ENCODE results near the gene INVS. TPM values are rescaled to one million over a fixed set of nuclear protein-coding genes. Genes with fewer than 3 reads are reported as not detected.
A peak's percentile ranks its signal among the peaks of the same experiment; 100 is the strongest.
"Not testable (repeated sequence)": the region's sequence is repeated elsewhere in the genome, so short reads cannot be mapped to it uniquely, and the experiment has no call there.

INVS gene
- total RNA-seq, 4 donors from 2014 or later, result 21.0 to 47.8 (median 31.6) TPM

DNA sequence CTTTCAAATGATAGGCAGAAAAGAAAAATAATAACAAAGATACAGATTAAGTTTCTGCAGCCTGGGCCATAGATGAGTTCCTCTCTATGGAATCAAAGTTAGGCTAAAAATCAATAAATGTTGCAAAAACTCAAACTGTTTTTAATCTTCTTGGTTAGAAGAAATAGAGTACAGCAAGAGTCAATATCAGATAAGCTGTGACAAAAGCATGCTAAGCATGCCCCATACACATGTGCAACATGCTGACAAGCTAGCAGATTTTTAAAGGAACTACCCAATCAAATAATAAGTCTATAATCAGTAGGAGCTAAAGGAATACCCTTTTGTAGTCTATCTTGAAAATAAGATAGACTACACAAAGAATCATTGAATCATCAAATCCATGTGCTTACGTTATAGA, 7.0 kb upstream of the INVS start:
- TF ChIP-seq POLR2A (IDR thresholded peaks at IDR 0.05), result no peak
- no peak for TF ChIP-seq POLR2AphosphoS5 (IDR thresholded peaks at IDR 0.05)
- TF ChIP-seq, protein P1, sequence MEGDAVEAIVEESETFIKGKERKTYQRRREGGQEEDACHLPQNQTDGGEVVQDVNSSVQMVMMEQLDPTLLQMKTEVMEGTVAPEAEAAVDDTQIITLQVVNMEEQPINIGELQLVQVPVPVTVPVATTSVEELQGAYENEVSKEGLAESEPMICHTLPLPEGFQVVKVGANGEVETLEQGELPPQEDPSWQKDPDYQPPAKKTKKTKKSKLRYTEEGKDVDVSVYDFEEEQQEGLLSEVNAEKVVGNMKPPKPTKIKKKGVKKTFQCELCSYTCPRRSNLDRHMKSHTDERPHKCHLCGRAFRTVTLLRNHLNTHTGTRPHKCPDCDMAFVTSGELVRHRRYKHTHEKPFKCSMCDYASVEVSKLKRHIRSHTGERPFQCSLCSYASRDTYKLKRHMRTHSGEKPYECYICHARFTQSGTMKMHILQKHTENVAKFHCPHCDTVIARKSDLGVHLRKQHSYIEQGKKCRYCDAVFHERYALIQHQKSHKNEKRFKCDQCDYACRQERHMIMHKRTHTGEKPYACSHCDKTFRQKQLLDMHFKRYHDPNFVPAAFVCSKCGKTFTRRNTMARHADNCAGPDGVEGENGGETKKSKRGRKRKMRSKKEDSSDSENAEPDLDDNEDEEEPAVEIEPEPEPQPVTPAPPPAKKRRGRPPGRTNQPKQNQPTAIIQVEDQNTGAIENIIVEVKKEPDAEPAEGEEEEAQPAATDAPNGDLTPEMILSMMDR (IDR thresholded peaks at IDR 0.05), result no peak
- TF ChIP-seq EP300 (IDR thresholded peaks at IDR 0.05; ENCODE audit: low read depth), result no peak
- Histone ChIP-seq H3K36me3 (no peaks in the 10 kb centered on the region), H3K9me3 (no peaks in the 10 kb centered on the region), H3K27me3 (no peaks in the 10 kb centered on the region), H3K4me3 (no peak overlapping the region), H3K4me1 (peaks cover 0 to 17% (median 4%) of the 10 kb centered on the region in 4 donors), H3K27ac (no peak overlapping the region)
- WGBS, 2 donors (ENCODE audit: low coverage in 1 of 2), result 92 to 100% methylated on average over 1 of the region's 1 CpG
- in situ Hi-C loops (cut with MboI; ENCODE audit: low pct_ligation_motif_present in 1 of 4, low pct_unique_long_range_greater_than_20kb in 1 of 4, low sequenced_read_pairs in 3 of 4) (no loop called here), intact Hi-C loops (cut with DNase I; ENCODE audit: low total_unique reads) (no loop called here)
- no peak for DNase-seq

DNA sequence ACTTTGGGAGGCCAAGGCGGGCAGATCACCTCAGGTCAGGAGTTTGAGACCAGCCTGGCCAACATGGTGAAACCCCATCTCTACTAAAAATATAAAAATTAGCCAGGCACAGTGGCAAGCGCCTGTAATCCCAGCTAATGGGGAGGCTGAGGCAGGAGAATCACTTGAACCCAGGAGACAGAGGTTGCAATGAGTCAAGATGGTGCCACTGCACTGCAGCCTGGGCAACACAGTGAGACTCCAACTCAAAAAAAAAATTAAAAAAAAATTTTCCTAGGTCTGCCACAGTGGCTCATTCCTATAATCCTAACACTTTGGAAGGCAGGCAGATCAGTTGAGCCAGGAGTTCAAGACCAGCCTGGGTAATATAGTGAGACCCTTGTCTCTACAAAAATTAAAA, 4.6 kb upstream of the INVS start:
- in situ Hi-C loops (cut with MboI; ENCODE audit: low pct_ligation_motif_present in 1 of 4, low pct_unique_long_range_greater_than_20kb in 1 of 4, low sequenced_read_pairs in 3 of 4); H3K27ac ChIP-seq; DNase-seq; intact Hi-C loops (cut with DNase I; ENCODE audit: low total_unique reads); H3K36me3 ChIP-seq; H3K27me3 ChIP-seq; H3K4me3 ChIP-seq; H3K9me3 ChIP-seq: not testable (repeated sequence)
- peaks cover 6 to 24% (median 15%) of the 10 kb centered on the region in 4 donors for H3K4me1 ChIP-seq
- WGBS, 2 donors (ENCODE audit: low coverage in 1 of 2), result 95 to 100% methylated on average over 1 to 2 of the region's 2 CpGs

GRCh38 chr9:100096378-100096916, 2.6 kb upstream of the INVS start:
- no peak for TF ChIP-seq EP300 (IDR thresholded peaks at IDR 0.05; ENCODE audit: low read depth)
- no peak for TF ChIP-seq POLR2A (IDR thresholded peaks at IDR 0.05)
- no peak for TF ChIP-seq POLR2AphosphoS5 (IDR thresholded peaks at IDR 0.05)
- TF ChIP-seq, protein P1 (IDR thresholded peaks at IDR 0.05), result no peak
- no peak for DNase-seq
- in situ Hi-C loops (cut with MboI; ENCODE audit: low pct_ligation_motif_present in 1 of 4, low pct_unique_long_range_greater_than_20kb in 1 of 4, low sequenced_read_pairs in 3 of 4), result no loop called here

DNA sequence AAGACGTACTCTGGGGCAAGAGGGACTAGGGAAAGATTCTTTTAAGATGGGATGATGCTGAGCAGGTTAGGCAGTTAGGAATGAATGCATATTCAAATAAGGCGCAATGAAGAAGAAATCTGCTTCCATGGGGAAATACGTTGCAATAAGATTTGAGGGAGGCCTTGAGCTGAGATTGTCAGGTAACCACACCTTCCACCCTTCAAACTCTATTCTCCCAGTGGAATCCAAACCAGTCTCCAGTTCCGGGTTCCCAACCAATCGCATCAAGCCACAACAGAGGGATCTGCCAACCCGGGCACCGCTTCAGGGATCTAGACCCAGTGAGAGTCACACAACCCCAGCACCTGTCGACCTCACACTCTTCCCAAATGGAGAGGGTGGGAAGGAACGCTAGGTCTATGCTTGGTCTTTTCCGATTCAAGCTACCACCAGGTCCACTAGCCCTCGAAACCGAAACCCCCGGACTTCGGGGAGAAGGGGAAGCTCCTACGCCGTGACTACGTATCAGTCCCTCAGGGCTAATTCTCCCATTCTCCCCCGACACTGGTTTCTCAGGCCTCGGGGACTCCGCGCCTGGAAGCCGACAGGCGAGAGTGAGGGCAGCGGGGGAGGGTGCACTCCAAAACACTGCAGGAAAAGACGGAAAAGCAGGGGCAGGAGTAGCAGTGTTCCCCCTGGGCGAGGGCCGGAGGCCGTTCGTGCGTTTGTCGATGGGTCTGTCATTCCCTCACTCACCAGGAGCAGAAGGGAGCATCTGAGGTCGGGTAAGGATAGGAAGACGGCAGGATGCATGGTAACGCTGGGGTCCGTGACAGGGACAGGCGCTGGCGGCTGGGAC, 777 bp upstream of the INVS start:
- WGBS, 2 donors (ENCODE audit: low coverage in 1 of 2), result 1 to 18% methylated on average over 3 to 37 of the region's 37 CpGs
- Histone ChIP-seq H3K9me3 (no peaks in the 10 kb centered on the region), H3K4me3 (peak overlapping the region; percentile 89 to 97 (median 90)), H3K4me1 (peaks cover 6 to 32% (median 21%) of the 10 kb centered on the region in 4 donors), H3K27ac (peak overlapping the region; percentile 93 to 97 (median 94)), H3K27me3 (no peaks in the 10 kb centered on the region), H3K36me3 (no peaks in the 10 kb centered on the region)
- in situ Hi-C loops (cut with MboI; ENCODE audit: low pct_ligation_motif_present in 1 of 4, low pct_unique_long_range_greater_than_20kb in 1 of 4, low sequenced_read_pairs in 3 of 4), result no loop called here
- TF ChIP-seq POLR2A (IDR thresholded peaks at IDR 0.05) (no peak), EP300 (IDR thresholded peaks at IDR 0.05; ENCODE audit: low read depth) (no peak), POLR2AphosphoS5 (IDR thresholded peaks at IDR 0.05) (peak in 1 of 3 donors; percentile 8)
- TF ChIP-seq, protein P1 (IDR thresholded peaks at IDR 0.05), result no peak
- intact Hi-C loops (cut with DNase I; ENCODE audit: low total_unique reads), result no loop called here
- peak; percentile 79 for DNase-seq

More at GRCh38 chr9:100096378-100096916, 2.6 kb upstream of the INVS start:
- Histone ChIP-seq H3K27me3 (no peaks in the 10 kb centered on the region), H3K36me3 (no peaks in the 10 kb centered on the region), H3K4me1 (peaks cover 6 to 32% (median 21%) of the 10 kb centered on the region in 4 donors), H3K9me3 (no peaks in the 10 kb centered on the region), H3K27ac (no peak overlapping the region), H3K4me3 (no peak overlapping the region)
- intact Hi-C loops (cut with DNase I; ENCODE audit: low total_unique reads), result no loop called here
- WGBS, 2 donors (ENCODE audit: low coverage in 1 of 2), result 76 to 80% methylated on average over 3 of the region's 3 CpGs
